GM18508 (cell line): Measurements from ENCODE around the gene SIT1.

ENCODE experiments used
- ATAC-seq: cut with Tn5 transposase; IDR thresholded peaks from one replicate; pipeline ENCODE4 v1.9.1; 2021; ENCODE audit warnings: moderate number of reproducible peaks; ENCODE audit not compliant: insufficient read depth, unreplicated experiment

Gene SIT1

GRCh38 chr9:35683323-35683722 lies 32.6 kb upstream of the SIT1 start:
- ATAC-seq, result no peak

GRCh38 chr9:35682520-35683315 lies 32.0 kb upstream of the SIT1 start:
- no peak for ATAC-seq

- ATAC-seq, result no peak
These were observed 31.3 kb upstream of the SIT1 start for GRCh38 chr9:35682051-35682450.

GRCh38 chr9:35681341-35682002 lies 30.7 kb upstream of the SIT1 start:
- ATAC-seq, result no peak

GRCh38 chr9:35680331-35681105 lies 29.8 kb upstream of the SIT1 start:
- ATAC-seq, result no peak

GRCh38 chr9:35679766-35680330 lies 29.1 kb upstream of the SIT1 start:
- no peak for ATAC-seq

- ATAC-seq, result no peak
These were observed 28.4 kb upstream of the SIT1 start for GRCh38 chr9:35679091-35679490.

- ATAC-seq, result no peak
These were observed 25.1 kb upstream of the SIT1 start for GRCh38 chr9:35675732-35676392.

GRCh38 chr9:35675204-35675603 lies 24.5 kb upstream of the SIT1 start:
- ATAC-seq, result no peak

GRCh38 chr9:35674025-35674361 lies 23.3 kb upstream of the SIT1 start:
- no peak for ATAC-seq

- ATAC-seq, result no peak
These were observed 22.6 kb upstream of the SIT1 start, which contains the start of gene CA9 for GRCh38 chr9:35673132-35674024. Gene CA9, plus strand, starts transcription at chr9:35673928. Its CDS starts 32 bp downstream, at chr9:35673960.

GRCh38 chr9:35669331-35670145 lies 18.8 kb upstream of the SIT1 start:
- ATAC-seq, result no peak

- ATAC-seq, result no peak
These were observed 17.2 kb upstream of the SIT1 start for GRCh38 chr9:35667939-35668338.

- ATAC-seq, result no peak
These were observed 15.8 kb upstream of the SIT1 start for GRCh38 chr9:35666549-35666948.

GRCh38 chr9:35666045-35666444 lies 15.3 kb upstream of the SIT1 start:
- ATAC-seq, result no peak

GRCh38 chr9:35665471-35665818 lies 14.7 kb upstream of the SIT1 start:
- ATAC-seq, result no peak

GRCh38 chr9:35664531-35665470 lies 14.1 kb upstream of the SIT1 start, which contains the start of gene ARHGEF39:
Gene ARHGEF39, minus strand, starts transcription at chr9:35665195. Its CDS starts 26 bp downstream, at chr9:35665169.
- ATAC-seq, result no peak
